HUDEP-2 (cell line): ENCODE data around the gene AGER.
A peak's percentile ranks its signal among the peaks of the same experiment; 100 is the strongest.
"Not testable (repeated sequence)": the region's sequence is repeated elsewhere in the genome, so short reads cannot be mapped to it uniquely, and the experiment has no call there.

Experiments used
- DNase-seq, 76 experiments: peaks; one replicate each; lab custom pipeline; 2025; ENCODE audit not compliant: unreplicated experiment in 76 of 76; lab: John Stamatoyannopoulos, UW

Gene AGER

GRCh38 chr6:32184084-32184640 is at the start of gene AGER:
Gene AGER, minus strand, starts transcription at chr6:32184253. Its CDS starts 31 bp downstream, at chr6:32184222.
- no peak for DNase-seq

- DNase-seq = no peak
These were observed 42.4 kb upstream of the AGER start for GRCh38 chr6:32226434-32226833.

- no peak for DNase-seq
These were observed 40.6 kb upstream of the AGER start for GRCh38 chr6:32224696-32225095.

- DNase-seq = no peak
These were observed 39.5 kb upstream of the AGER start, which contains the start of gene NOTCH4 for GRCh38 chr6:32223258-32224235. Gene NOTCH4, minus strand, starts transcription at chr6:32224067. Its CDS starts 139 bp downstream, at chr6:32223928.

- DNase-seq = no peak
These were observed 38.5 kb upstream of the AGER start for GRCh38 chr6:32222333-32223230.

GRCh38 chr6:32220021-32220420 is 36.0 kb upstream of the AGER start:
- no peak for DNase-seq

- DNase-seq = peak in 1 of 76 experiments; percentile 5
These were observed 34.1 kb upstream of the AGER start for GRCh38 chr6:32218167-32218566.

- DNase-seq = no peak
These were observed 32.9 kb upstream of the AGER start for GRCh38 chr6:32216998-32217397.

- peak in 33 of 76 experiments; percentile 8 to 66 (median 25) for DNase-seq
These were observed 32.2 kb upstream of the AGER start for GRCh38 chr6:32216285-32216684.

GRCh38 chr6:32215617-32216016 is 31.6 kb upstream of the AGER start:
- DNase-seq = no peak

- no peak for DNase-seq
These were observed 30.1 kb upstream of the AGER start for GRCh38 chr6:32214126-32214525.

- no peak for DNase-seq
These were observed 29.6 kb upstream of the AGER start for GRCh38 chr6:32213649-32214048.

- no peak for DNase-seq
These were observed 28.2 kb upstream of the AGER start for GRCh38 chr6:32212076-32212760.

- not testable (repeated sequence) for DNase-seq
These were observed 27.4 kb upstream of the AGER start for GRCh38 chr6:32211432-32211831.

GRCh38 chr6:32210191-32210601 is 26.1 kb upstream of the AGER start:
- DNase-seq = no peak

- no peak for DNase-seq
These were observed 24.9 kb upstream of the AGER start for GRCh38 chr6:32208996-32209395.

- DNase-seq = no peak
These were observed 20.2 kb upstream of the AGER start for GRCh38 chr6:32204268-32204715.

- no peak for DNase-seq
These were observed 19.6 kb upstream of the AGER start for GRCh38 chr6:32203426-32204267.

GRCh38 chr6:32202186-32202585 is 18.1 kb upstream of the AGER start:
- no peak for DNase-seq
